ENCODE results near the gene OR2A12.
"Not testable (repeated sequence)": the region's sequence is repeated elsewhere in the genome, so short reads cannot be mapped to it uniquely, and the experiment has no call there.

OR2A12 gene, protein sequence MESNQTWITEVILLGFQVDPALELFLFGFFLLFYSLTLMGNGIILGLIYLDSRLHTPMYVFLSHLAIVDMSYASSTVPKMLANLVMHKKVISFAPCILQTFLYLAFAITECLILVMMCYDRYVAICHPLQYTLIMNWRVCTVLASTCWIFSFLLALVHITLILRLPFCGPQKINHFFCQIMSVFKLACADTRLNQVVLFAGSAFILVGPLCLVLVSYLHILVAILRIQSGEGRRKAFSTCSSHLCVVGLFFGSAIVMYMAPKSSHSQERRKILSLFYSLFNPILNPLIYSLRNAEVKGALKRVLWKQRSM

DNA sequence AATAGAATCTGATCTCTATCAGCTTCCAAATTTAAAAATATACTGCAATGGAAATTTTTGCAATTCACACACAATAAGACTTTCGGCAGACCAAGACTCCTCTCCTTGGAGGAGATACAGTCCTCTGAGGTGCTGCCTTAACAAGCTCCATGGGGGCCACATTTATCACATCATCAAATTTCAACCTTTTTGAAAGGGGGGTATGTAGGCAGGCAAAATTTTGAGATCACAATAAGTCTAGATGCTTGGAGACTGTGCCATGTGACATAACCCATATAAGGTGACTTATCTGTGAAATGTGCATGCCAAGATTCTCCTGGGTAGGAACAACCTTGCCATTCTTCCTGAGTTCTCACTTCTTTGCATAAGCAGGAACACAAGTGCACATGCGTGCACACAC is at the start of gene OR2A12:
Gene OR2A12 (plus strand): TSS at position 301 of the 400 bp plus-strand sequence. CDS start 8,830 bp downstream, outside the sequence.
- no peak for DNase-seq (ENCODE audit: low read depth)

- no peak for DNase-seq (ENCODE audit: low read depth)
Measured at GRCh38 chr7:144036302-144036885, 49.7 kb upstream of the OR2A12 start.

- no peak for DNase-seq (ENCODE audit: low read depth)
Measured at GRCh38 chr7:144037414-144038035, 48.6 kb upstream of the OR2A12 start.

DNA sequence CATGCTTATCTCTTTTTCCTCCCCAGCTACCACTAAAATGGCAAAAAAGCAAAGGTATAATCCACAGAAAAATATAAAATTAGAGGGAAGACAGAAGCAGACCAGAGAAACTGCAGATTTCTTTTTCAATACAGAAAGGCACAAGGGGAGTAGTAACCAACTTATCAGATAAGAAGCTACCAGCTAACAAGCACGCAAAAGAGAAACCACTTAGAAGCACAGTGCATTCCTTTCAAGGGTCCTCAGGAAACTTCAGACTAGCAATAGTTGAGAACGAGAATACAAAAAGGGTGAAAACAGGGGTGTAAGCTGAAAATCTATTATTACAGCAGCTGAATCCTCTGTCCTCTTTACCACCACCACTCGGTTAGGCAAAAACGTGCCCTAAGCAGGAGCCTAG is 47.2 kb upstream of the OR2A12 start:
- DNase-seq (ENCODE audit: low read depth), result no peak

DNA sequence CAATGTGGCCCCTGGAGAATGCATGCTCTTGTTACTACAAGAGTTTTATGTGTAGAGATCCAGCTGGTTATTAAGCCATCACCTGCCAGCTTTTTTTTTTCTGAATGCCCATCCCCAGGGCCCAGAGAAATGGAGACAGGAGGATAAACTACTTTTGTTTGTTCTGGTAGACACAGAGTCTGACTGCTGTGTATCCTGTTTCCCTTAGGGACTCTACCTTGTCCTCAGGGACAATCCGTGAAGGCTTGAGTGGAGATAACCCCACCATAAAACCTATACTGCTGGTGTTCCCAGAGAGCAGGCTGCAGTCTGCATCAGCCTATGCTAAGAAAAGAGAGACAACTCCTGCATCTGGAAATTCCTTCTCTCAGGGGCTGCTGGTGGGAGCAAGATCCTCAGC is 37.4 kb upstream of the OR2A12 start, which contains the start of gene OR2A5:
Gene OR2A5 (plus strand): TSS at position 301 of the 400 bp plus-strand sequence. CDS start 1,454 bp downstream, outside the sequence.
- no peak for DNase-seq (ENCODE audit: low read depth)

DNA sequence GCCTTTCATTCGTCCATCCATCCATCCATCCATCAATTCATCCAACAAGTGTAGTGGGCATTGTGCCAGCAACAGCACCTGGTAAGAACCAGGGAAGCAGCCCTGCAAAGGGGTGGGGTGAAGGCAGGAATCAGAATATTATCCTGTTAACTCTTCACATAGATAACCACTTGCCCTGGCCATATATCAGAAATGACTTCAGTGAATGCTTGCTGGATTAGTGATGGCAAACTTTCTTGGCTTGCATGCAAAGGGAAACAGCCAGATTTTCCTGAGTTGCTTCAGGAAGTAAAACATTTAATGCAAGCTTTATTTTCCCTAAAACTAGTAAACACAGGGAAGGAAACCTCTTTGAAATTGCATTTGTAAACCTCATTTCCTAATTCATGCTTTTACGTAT is 36.6 kb upstream of the OR2A12 start:
- no peak for DNase-seq (ENCODE audit: low read depth)

DNA sequence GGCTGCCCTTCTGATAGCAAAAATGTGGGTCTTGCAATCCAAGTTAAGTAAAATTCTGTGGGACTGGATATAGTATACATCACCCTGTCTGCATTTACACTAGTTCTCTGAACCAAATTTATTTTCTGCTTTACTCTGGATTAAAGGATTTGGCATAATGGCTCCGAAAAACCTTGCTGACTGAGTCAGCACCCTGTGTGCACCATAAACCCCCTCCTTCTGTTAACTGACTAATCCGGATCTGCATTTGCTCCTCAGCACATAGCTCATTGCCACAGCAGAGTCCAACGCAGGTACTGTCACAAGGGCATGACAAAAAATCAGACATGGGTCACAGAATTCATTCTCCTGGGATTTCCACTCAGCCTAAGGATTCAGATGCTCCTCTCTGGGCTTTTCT is 36.0 kb upstream of the OR2A12 start:
- no peak for DNase-seq (ENCODE audit: low read depth)

GRCh38 chr7:144050884-144051283 is 35.2 kb upstream of the OR2A12 start:
- not testable (repeated sequence) for DNase-seq (ENCODE audit: low read depth)

- DNase-seq (ENCODE audit: low read depth), result no peak
Measured at GRCh38 chr7:144057954-144058353, 28.1 kb upstream of the OR2A12 start.

DNA sequence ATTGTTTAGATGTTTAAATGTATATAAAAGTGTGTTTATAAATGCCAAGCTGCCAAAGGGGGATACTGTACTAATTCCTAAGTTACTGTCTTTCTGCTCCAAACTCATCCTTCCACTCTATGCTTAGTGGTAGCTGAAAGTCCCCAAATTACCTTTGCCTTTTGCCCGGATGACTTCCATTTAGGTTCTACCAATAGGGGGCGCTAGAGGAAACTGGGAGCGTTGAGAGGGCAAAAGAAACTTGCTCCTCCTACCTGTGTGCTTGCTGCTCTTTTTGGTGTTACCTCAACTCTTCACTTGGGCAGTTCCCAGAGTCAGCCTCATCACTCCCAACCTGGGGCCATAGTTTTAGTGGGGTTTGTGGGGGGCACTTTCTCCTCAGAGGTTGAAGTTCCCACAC is 22.4 kb upstream of the OR2A12 start:
- no peak for DNase-seq (ENCODE audit: low read depth)

DNA sequence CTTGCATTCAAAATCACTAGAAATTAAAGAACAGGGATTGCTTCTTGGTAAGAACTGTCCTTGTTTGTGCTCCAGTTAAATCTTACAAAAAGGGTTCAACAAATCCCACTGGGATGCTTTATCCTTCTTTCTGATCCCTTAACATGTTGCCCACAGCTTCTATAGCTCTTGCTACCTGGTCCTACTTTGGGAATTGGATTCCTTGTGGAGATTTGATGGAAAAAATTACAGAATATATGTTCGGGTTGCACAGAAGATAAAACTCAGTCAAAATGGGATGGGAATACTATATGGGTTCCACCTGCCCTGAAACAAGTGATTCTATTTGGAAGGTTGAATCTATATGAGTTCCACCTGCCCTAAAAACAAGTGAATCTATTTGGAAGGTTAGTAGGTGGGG is 16.6 kb upstream of the OR2A12 start, which contains the start of gene OR2A25:
Gene OR2A25 (plus strand): TSS at position 301 of the 400 bp plus-strand sequence. CDS start 4,409 bp downstream, outside the sequence.
- DNase-seq (ENCODE audit: low read depth), result no peak

DNA sequence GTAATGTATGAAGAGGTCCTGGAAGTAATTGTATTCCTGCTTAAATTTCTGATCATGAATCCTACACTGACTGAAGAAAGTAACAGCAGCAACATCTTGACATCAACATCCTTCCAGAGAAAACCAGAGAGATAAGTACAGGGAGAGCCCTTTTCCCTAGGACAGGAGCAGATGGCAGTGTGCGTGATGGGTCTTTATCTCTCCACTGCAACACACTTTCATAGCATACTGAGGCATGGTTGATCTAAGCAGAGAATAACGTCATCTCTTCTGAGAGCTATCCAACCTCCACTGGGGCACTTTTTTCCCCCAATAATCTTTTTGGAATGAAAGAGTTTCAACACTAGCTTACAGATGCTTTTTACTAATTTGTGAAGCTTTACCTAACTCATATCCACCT is 16.1 kb upstream of the OR2A12 start:
- no peak for DNase-seq (ENCODE audit: low read depth)

DNA sequence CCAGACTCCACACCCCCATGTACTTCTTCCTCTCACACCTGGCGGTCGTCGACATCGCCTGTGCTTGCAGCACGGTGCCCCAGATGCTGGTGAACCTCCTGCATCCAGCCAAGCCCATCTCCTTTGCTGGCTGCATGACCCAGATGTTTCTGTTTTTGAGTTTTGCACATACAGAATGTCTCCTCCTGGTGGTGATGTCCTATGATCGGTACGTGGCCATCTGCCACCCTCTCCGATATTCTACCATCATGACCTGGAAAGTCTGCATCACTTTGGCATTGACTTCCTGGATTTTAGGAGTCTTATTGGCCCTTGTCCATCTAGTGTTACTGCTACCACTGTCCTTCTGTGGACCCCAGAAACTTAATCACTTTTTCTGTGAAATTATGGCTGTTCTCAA is 11.7 kb upstream of the OR2A12 start:
- no peak for DNase-seq (ENCODE audit: low read depth)

- DNase-seq (ENCODE audit: low read depth), result no peak
Measured at GRCh38 chr7:144086730-144087129, 652 bp downstream of the OR2A12 start.

- no peak for DNase-seq (ENCODE audit: low read depth)
Measured at GRCh38 chr7:144087230-144087629, 1.2 kb downstream of the OR2A12 start.

DNA sequence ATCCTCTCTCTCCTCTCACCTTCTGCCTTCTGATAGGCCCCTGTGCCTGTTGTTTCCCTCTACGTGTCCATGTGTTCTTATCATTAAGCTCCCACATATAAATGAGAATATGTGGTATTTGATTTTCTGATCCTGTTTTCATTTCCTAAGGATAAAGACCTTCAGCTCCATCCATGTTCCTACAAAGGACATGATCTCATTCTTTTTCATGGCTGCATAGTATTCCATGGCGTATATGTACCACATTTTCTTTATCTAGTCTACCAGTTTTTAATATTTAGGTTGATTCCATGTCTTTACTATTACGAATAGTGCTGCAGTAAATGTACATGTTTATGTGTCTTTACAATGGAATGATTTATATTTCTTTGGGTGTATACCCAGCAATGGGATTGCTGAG is 4.6 kb downstream of the OR2A12 start:
- no peak for DNase-seq (ENCODE audit: low read depth)

GRCh38 chr7:144098776-144099175 is 12.7 kb downstream of the OR2A12 start:
- no peak for DNase-seq (ENCODE audit: low read depth)

- no peak for DNase-seq (ENCODE audit: low read depth)
Measured at GRCh38 chr7:144100607-144101006, 14.5 kb downstream of the OR2A12 start.

DNA sequence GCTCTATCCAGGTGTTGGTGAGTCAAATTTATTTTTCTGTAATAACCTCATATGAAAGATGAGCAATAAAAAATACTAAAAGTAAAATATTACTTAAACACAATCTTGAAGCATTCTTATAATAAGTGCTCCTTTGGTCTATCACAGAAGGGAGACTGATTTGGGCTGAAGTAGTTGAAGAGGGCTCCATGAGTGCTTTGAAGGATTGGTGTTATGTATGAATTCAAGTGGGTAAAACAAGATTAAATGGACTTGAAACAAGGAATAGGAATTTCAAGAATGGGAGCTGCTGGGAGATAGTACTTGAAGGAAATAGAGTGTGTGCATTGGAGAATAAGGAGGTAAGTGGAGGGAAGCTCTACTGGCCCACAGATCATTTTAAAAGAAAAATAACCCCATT is 16.0 kb downstream of the OR2A12 start:
- no peak for DNase-seq (ENCODE audit: low read depth)

DNA sequence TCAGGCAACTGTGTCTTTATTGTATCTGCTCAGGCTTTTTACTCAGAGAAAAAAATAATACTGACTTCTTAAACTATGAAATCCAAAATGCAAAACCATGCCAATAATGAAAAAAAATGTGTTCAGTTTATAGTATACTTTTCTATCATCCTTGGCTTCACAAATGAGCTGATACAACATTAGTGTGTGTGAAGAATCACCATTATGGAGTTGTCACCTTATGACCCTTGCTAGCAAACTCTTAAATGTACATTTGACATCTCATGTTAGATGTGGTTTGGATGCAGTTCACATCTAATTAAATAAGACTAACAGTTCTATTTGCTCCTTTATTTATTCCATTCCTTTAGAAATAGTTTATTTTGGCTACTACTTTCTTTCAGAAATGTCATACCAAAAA is 19.1 kb downstream of the OR2A12 start:
- no peak for DNase-seq (ENCODE audit: low read depth)

- no peak for DNase-seq (ENCODE audit: low read depth)
Measured at GRCh38 chr7:144109283-144109682, 23.2 kb downstream of the OR2A12 start, which contains the start of gene OR2A2. Gene OR2A2, plus strand, starts transcription at chr7:144109583. Its CDS starts 0 bp downstream, at chr7:144109583.

DNA sequence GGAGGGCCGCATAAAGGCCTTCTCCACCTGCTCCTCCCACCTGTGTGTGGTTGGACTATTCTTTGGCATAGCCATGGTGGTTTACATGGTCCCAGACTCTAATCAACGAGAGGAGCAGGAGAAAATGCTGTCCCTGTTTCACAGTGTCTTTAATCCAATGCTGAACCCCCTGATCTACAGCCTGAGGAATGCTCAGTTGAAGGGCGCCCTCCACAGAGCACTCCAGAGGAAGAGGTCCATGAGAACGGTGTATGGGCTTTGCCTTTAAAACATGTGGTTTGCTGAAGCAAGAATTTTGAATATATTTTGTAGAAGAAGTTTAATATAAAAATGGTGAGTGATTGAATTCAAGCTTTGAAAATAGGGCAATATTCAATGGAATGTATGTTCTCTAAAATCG is 24.2 kb downstream of the OR2A12 start:
- DNase-seq (ENCODE audit: low read depth), result no peak

GRCh38 chr7:144113651-144114050 is 27.6 kb downstream of the OR2A12 start:
- no peak for DNase-seq (ENCODE audit: low read depth)

Measured in CMK (cell line).